Activated CD8-positive, alpha-beta memory T cell treated with anti-CD3 and anti-CD28 coated beads, Interleukin-2, amount 50 U/mL, for 24 hours (primary cell): ENCODE measurements around the gene CCT7.
"Not testable (repeated sequence)": the region's sequence is repeated elsewhere in the genome, so short reads cannot be mapped to it uniquely, and the experiment has no call there.

Source experiments
- DNase-seq: peaks from one replicate; pipeline ENCODE4 v3.0.0-alpha.2; 2020; ENCODE audit errors: extremely low read depth

The CCT7 gene

GRCh38 chr2:73254343-73255006, 20.4 kb downstream of the CCT7 start:
- no peak for DNase-seq

DNA sequence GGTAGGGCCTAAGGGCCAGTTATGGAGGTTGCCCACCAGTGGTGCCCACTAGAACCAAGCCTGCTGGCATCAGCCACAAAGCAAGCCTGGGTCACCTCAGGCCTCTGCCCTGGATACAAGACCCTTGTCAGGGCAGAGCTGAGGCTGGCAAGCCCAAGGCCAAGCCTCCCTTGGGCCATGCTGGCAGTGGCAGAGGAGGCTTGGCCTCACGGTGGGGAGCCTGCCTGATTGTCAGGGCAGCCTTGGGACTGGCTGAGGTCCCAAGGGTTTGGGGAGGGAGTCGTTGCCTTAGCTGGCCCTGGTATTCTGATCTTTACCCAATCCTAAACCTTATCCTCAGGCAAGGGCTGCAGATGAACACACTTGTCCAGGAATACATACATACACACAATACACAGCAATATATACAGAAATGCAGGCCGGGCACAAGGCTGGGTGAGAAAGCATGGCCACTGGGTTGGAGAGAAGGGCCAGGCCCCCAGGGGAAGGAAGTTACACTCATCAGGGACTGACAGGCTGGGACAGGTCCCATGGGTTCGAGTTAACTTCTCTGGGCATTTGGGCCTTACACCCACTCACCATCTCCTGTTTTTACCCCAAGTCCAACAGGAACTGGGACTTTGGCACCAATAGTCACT, 21.0 kb downstream of the CCT7 start:
- no peak for DNase-seq

GRCh38 chr2:73255907-73256617, 22.0 kb downstream of the CCT7 start:
- no peak for DNase-seq

- no peak for DNase-seq
These were observed 22.5 kb downstream of the CCT7 start for GRCh38 chr2:73256618-73256922.

- DNase-seq = no peak
These were observed 22.9 kb downstream of the CCT7 start for GRCh38 chr2:73257021-73257420.

GRCh38 chr2:73257425-73258125, 23.5 kb downstream of the CCT7 start:
- no peak for DNase-seq

DNA sequence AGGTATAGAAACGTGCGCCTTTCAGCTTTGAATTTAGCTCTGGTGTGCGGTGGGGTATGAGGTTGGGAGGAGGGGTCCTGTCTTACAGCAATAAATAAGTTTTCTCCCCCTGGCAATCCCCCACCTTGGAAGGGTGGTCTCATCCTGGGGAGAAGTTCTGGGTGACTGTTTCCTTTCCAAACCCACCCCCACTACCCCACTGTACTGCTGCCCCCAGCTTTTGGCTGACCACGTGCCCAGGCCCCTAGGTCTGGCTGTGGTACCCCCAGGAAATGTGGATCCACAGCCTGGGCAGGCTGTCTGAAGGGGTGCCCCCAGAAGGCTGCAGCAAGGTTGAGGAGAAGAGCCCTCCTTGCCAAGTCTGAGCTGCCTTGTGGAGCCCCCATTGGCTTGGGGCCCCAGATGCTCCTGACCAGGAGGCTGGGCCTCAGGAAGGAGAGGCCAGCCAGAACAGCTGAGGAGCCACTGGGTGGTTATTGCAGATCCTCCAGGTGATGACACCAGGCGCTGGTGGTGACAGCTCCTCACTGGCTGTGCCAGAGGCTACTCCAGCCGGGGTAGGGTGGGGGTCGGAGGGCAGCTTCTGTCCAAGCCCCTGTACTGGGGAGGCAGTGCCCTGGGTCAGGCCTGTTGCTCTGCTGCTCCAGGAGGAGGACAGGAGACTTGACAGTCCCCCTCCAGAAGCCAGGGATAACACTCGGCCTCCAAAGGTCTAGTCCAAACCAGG, 24.2 kb downstream of the CCT7 start:
- DNase-seq = no peak

- no peak for DNase-seq
These were observed 24.8 kb downstream of the CCT7 start for GRCh38 chr2:73258913-73259215.

GRCh38 chr2:73259276-73259675, 25.2 kb downstream of the CCT7 start:
- no peak for DNase-seq

DNA sequence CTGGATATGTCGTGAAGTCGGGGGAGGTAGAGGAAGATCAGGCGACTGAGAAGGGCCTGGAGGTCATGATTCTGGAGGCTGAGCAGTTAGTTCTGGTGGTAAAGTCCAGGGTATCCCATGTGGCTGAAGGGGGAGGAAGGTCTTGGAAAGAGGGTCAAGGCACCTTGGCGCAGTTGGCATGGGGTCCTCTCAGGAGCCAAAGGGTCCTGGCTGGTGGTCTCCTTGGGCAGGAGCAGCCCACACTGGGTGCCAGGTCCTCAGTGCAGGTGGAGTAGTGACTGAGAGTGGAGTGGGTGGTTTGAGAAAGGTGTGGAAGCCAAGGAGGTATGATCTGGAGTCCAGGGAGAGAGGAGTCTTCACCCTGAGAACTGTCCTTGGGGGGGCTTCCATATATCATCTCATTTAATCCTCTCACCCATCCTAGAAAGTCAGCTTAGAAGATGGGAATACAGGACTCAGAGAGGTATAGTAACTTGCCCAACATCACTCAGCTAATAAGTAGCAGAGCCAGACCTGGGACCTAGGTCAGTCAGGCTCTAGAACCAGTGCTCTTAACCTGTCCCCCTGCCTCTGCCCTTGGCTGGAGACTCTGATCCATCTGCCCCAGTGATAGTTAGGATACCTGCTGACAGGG, 25.7 kb downstream of the CCT7 start:
- no peak for DNase-seq

GRCh38 chr2:73260338-73260984, 26.4 kb downstream of the CCT7 start:
- no peak for DNase-seq

- DNase-seq = no peak
These were observed 28.1 kb downstream of the CCT7 start for GRCh38 chr2:73262108-73262651.

DNA sequence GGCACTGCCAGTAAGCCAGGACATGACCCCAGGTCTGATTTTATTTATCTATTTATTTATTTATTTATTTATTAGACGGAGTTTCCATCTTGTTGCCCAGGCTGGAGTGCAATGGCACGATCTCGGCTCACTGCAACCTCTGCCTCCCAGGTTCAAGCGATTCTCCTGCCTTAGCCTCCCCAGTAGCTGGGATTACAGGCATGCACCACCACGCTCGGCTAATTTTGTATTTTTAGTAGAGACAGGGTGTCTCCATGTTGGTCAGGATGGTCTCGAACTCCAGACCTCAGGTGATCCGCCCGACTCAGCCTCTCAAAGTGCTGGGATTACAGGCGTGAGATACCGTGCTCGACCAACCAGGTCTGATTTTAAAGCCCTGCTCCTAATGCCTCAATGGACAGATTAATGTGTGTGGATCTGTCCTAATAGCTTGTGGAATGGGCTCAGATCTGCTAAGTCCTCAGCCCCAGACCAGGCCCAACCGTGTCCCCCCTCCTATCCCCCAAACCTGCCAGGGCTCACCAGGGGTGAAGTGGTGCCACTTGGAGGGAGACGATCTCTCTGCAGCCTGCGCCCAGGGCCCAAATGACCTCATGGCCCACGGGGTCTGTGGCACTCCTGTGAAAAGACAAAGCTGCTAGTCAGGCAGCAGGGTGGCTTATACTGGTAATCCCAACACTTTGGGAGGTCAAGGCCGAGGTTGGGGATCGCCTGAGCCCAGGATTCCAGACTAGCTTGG, 28.8 kb downstream of the CCT7 start:
- DNase-seq = not testable (repeated sequence)

GRCh38 chr2:73263540-73264331, 29.6 kb downstream of the CCT7 start:
- DNase-seq = no peak

DNA sequence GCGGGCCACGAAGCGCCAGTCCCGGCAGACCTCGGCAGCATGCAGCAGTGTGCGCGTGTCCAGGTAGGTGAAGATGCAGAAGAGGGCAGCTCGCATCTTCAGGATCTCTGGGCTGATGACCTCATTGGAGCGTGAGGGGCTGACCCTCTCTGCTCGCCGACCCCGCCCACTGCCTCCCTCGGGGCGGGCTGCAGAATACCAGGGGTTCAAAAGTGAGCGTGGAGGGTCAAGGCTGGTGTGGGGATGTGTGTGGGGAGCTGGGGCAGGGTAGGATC, 30.2 kb downstream of the CCT7 start:
- no peak for DNase-seq

DNA sequence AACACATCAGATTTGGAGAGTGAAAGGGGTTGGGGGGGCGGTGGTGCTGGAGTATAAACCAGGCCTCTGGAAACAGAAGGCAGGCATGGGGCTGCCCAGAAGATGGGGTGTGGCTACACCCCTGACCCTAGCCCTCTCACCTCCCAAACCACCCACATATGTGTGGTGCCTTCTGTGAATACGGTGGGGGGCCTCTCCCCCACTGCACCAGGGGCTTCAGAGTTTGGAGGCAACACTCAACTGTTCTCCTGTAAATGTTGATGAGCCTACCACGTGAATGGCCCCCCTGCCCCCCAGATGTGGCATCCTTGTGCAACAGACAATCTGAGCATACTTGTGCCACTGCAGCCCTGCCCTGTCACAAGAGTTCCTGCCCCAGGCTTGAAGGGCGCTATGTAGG, 30.7 kb downstream of the CCT7 start:
- no peak for DNase-seq

DNA sequence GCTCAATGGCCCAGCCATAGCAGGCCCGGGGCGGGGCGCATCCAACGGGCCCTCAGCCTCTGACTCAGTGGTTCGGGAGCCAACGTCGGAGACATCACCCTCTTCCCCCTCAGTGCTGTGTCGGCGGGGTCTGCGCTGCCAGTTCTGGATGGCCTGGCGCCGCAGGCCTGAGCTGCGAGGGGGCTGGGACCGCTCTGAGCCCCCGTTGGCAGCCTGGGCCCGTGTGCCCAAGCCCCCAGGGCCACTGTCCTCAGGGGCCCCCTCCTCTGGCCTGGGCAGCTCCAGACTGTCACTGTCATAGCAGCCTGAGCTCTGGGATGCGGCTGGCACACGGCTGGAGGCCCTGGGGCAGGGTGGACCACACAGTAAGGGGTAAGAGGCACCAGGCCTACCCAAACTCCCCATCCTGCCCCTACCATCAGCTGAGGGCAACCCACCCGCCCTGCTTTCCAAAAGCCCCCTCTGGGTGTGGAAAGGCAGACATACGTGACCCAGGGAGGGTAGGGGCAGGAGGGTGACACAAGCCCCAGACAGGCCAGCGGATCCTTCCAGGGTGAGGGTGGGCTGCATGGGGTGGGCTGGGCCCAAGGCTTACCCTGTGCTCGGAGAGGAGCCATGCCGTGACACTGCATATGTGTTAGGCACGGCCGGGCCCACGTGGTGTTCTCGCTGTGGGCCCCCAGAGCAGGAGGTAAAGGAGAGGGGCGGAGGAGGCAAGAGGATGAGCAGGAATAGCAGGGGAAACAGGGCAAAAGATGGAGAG, 31.4 kb downstream of the CCT7 start:
- DNase-seq = no peak

GRCh38 chr2:73266061-73266901, 32.2 kb downstream of the CCT7 start:
- no peak for DNase-seq
